Skeletal muscle tissue (tissue), 4 donors: ENCODE measurements around the gene PDE11A. TPM values are rescaled to one million over a fixed set of nuclear protein-coding genes. Genes with fewer than 3 reads are reported as not detected.

Source experiments
- H3K27ac ChIP-seq: one replicate; pipeline ENCODE4 v1.7.0; 2013; ENCODE audit warnings: mild to moderate bottlenecking, low read depth, low read length, inconsistent platforms
- H3K27me3 ChIP-seq, 3 donors: one replicate each; pipeline ENCODE4 v1.7.0; 2013; ENCODE audit warnings: low read length in 3 of 3; ENCODE audit not compliant: control insufficient read depth in 3 of 3, insufficient read depth in 3 of 3
- H3K36me3 ChIP-seq, 3 donors: one replicate each; pipeline ENCODE4 v1.7.0; 2013; ENCODE audit warnings: low read length in 3 of 3; ENCODE audit not compliant: control insufficient read depth in 3 of 3, insufficient read depth in 3 of 3
- H3K4me1 ChIP-seq, 3 donors: one replicate each; pipeline ENCODE4 v1.7.0; 2013; ENCODE audit warnings: low read length in 3 of 3, mild to moderate bottlenecking in 3 of 3; ENCODE audit not compliant: control insufficient read depth in 3 of 3, insufficient read depth in 3 of 3
- H3K4me3 ChIP-seq, 3 donors: one replicate each; pipeline ENCODE4 v1.7.0; 2013; ENCODE audit warnings: low read length in 3 of 3
- H3K9ac ChIP-seq, 3 donors: one replicate each; pipeline ENCODE4 v1.7.0; 2013; ENCODE audit warnings: low read length in 3 of 3, mild to moderate bottlenecking in 3 of 3, moderate library complexity in 2 of 3, low read depth in 1 of 3
- H3K9me3 ChIP-seq, 3 donors: one replicate each; pipeline ENCODE4 v1.7.0; 2013; ENCODE audit warnings: low read length in 3 of 3; ENCODE audit not compliant: control insufficient read depth in 3 of 3
- total RNA-seq: library from RNA; depleted of rRNA; stranded (reverse); fragments of >200 nt; gene quantifications from one replicate; pipeline ENCODE4 v1.2.3, GENCODE V29; 2014
- donor health status: Osteomylitis.

PDE11A gene
- total RNA-seq, 1 donor from 2014 or later: 1.0 TPM

DNA sequence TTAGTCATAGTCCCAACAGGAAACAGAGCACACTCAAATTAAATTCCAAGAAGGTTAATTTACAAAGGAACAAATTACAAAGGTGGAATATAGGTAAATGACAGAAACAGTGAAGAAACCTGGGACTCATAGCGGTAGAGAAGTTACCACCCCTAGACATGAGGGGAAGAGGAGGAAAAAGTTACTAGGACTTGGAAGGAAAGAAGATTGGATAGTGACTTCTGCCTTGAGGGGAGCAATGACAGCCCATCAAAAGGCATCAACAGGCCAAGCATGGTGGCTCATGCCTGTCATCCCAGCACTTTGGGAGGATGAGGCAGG, 2.4 kb upstream of the PDE11A start:
- Histone ChIP-seq H3K4me3 (no peak overlapping the region), H3K27ac (no peak overlapping the region), H3K9me3 (no peaks in the 10 kb centered on the region), H3K27me3 (no peaks in the 10 kb centered on the region), H3K36me3 (no peaks in the 10 kb centered on the region), H3K9ac (no peak overlapping the region), H3K4me1 (peaks cover 7 to 14% (median 12%) of the 10 kb centered on the region in 3 donors)

DNA sequence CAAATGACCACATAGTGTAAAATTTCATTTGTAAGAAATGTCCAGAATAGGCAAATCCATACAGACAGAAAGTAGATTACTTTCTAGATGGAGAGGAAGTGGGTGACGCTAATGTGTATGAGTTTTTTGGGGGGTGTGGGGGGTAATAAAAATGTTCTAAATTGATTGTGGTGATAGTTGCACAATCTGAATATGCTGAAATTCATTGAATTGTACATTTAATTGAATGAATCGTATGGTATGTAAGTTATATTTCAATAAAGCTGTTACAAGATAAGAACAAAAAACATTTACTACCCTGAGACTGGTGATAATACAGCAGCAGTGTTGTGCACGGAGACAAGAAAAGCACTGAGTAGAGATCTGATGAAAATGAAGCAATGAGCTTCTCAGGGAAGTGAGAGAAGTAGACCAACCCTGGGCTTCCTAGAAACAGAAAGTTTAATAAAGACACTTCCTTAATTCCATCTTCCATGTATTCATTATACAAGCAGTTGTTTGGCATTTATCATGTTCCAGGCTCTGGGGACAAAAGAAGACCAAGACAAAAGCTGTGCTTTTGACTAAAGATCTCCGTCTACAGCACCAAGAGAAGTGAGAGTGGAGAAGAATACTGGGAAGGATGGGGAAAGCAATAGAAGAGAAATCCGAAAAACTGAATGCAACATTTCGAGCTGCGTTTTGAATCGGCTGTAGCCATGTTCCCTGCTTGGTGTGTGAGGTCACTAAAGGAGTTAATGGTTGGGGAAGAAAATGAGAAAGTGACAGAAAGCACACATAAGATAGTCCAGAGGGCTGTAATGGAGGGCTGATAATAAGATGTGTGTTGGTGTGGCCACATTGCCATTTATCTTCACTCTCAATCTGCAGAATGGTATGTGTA, 1.8 kb upstream of the PDE11A start:
- Histone ChIP-seq H3K36me3 (no peaks in the 10 kb centered on the region), H3K27ac (no peak overlapping the region), H3K4me1 (peaks cover 7 to 14% (median 12%) of the 10 kb centered on the region in 3 donors), H3K4me3 (no peak overlapping the region), H3K9me3 (no peaks in the 10 kb centered on the region), H3K9ac (no peak overlapping the region), H3K27me3 (no peaks in the 10 kb centered on the region)

- no peaks in the 10 kb centered on the region for H3K27me3 ChIP-seq
- no peak overlapping the region for H3K27ac ChIP-seq
- H3K9ac ChIP-seq: no peak overlapping the region
- H3K4me1 ChIP-seq: peaks cover 7 to 14% (median 12%) of the 10 kb centered on the region in 3 donors
- no peaks in the 10 kb centered on the region for H3K36me3 ChIP-seq
- no peaks in the 10 kb centered on the region for H3K9me3 ChIP-seq
- H3K4me3 ChIP-seq: peak overlapping the region; percentile 54 to 77 (median 76)
Measured at GRCh38 chr2:178072000-178072382, 586 bp downstream of the PDE11A start.

- Histone ChIP-seq H3K27me3 (no peaks in the 10 kb centered on the region), H3K4me1 (peaks cover 7 to 14% (median 12%) of the 10 kb centered on the region in 3 donors), H3K27ac (no peak overlapping the region), H3K9ac (no peak overlapping the region), H3K4me3 (no peak overlapping the region), H3K9me3 (no peaks in the 10 kb centered on the region), H3K36me3 (no peaks in the 10 kb centered on the region)
Measured at GRCh38 chr2:178070824-178071223, 1.8 kb downstream of the PDE11A start.

DNA sequence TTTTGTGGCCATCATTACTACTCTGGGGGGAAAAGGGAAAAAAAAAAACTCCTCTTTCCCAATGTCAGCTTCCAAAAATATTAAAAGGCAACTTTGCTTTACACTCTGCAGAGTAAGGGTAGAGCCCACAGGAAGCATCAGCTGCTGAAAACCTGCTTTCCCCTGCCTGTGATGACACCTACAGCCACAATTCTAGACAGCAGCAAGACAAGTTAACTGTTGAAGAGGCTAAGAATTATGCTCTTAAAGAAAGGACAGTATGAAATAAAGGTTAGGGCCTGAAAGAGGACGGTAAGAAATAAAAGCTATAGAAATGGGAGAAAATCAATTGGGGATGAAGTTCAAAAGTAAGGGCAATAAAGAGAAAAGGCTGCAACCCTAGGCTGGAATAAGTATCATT, 3.0 kb downstream of the PDE11A start:
- H3K4me3 ChIP-seq: no peak overlapping the region
- peaks cover 7 to 14% (median 12%) of the 10 kb centered on the region in 3 donors for H3K4me1 ChIP-seq
- no peaks in the 10 kb centered on the region for H3K36me3 ChIP-seq
- no peaks in the 10 kb centered on the region for H3K9me3 ChIP-seq
- H3K27ac ChIP-seq: no peak overlapping the region
- no peak overlapping the region for H3K9ac ChIP-seq
- H3K27me3 ChIP-seq: no peaks in the 10 kb centered on the region

DNA sequence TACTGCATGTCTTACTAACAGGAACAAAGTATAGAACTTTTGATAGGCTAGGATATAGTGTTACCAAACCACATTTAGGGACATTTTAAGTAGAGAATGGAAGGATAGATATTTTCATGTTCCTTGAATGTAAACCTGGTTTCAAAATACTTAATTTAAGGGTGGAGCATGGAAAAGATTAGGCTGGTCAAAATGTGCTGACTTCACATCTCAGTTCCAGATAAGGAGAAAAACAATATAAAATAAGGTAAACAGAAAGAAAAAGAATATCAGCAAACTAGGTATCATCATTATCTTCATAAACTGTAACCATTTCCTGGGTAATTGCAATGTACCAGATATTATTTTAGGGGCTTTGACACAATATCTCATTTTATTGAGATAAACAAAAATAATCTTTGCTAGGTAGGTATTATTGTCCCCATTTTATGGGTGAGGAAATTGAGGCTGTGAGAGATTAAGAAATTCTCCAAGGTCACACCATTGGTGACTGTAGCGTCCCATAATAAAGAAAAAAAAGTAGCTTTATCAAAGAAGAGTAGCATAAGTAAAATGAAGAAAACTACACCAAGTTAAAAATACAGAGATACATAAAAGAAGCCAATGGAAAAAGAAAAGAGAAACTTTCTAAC, 3.6 kb downstream of the PDE11A start:
- Histone ChIP-seq H3K4me3 (no peak overlapping the region), H3K27ac (no peak overlapping the region), H3K4me1 (peaks cover 7 to 14% (median 12%) of the 10 kb centered on the region in 3 donors), H3K9ac (no peak overlapping the region), H3K9me3 (no peaks in the 10 kb centered on the region), H3K27me3 (no peaks in the 10 kb centered on the region), H3K36me3 (no peaks in the 10 kb centered on the region)

- H3K27ac ChIP-seq: no peak overlapping the region
- H3K9me3 ChIP-seq: no peaks in the 10 kb centered on the region
- no peaks in the 10 kb centered on the region for H3K36me3 ChIP-seq
- no peak overlapping the region for H3K4me3 ChIP-seq
- no peaks in the 10 kb centered on the region for H3K27me3 ChIP-seq
- no peak overlapping the region for H3K9ac ChIP-seq
- peaks cover 0 to 1% (median under 1%) of the 10 kb centered on the region in 3 donors for H3K4me1 ChIP-seq
Measured at GRCh38 chr2:178066890-178067669, 5.5 kb downstream of the PDE11A start.

DNA sequence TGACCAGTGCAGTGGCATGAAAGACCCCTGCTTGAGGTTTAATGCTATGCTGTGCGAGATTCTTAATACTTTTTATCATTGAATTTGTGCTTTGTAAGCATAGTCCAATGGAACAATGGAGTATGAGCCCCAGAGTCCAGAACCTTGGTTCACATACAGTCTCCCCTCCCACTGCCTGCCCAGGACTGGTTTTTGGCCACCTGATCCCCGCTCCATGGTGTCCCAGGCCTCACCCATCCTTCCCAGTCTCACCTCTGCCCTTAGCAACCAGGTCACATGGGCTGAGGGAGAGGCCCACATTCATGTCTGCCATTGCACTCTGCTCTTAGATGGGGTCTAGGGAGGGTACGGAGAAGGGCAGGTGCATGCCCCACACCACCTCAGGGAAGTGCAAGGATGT, 6.3 kb downstream of the PDE11A start:
- Histone ChIP-seq H3K27me3 (no peaks in the 10 kb centered on the region), H3K9me3 (no peaks in the 10 kb centered on the region), H3K4me3 (no peak overlapping the region), H3K27ac (no peak overlapping the region), H3K9ac (no peak overlapping the region), H3K36me3 (no peaks in the 10 kb centered on the region), H3K4me1 (no peaks in the 10 kb centered on the region)

DNA sequence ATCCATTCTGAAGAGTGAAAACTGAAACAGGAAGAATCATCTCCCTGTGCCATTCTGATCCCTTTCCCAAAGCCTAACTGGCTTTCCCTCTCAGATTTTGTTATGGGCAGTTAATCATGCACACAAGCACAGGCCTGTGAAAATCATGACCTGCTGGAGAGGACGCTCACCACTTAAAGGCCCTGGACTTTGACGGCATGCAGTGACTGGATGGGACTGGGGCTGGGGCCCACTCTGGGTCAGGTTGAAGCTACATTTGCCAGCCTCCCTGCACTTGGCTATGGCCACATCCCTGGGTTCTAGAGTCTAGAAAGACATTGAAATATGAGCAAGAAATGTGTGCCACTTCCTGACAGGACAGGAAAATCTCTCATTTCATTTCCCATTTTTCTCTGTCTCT, 12.9 kb downstream of the PDE11A start:
- Histone ChIP-seq H3K36me3 (no peaks in the 10 kb centered on the region), H3K9ac (no peak overlapping the region), H3K4me3 (no peak overlapping the region), H3K27me3 (no peaks in the 10 kb centered on the region), H3K4me1 (no peaks in the 10 kb centered on the region), H3K9me3 (no peaks in the 10 kb centered on the region), H3K27ac (no peak overlapping the region)

GRCh38 chr2:178059111-178059510, 13.5 kb downstream of the PDE11A start:
- H3K9me3 ChIP-seq: no peaks in the 10 kb centered on the region
- no peak overlapping the region for H3K9ac ChIP-seq
- no peak overlapping the region for H3K27ac ChIP-seq
- no peaks in the 10 kb centered on the region for H3K36me3 ChIP-seq
- no peaks in the 10 kb centered on the region for H3K4me1 ChIP-seq
- no peaks in the 10 kb centered on the region for H3K27me3 ChIP-seq
- no peak overlapping the region for H3K4me3 ChIP-seq
